Measurements from ENCODE around the gene ACSM4. TPM values are rescaled to one million over a fixed set of nuclear protein-coding genes. Genes with fewer than 3 reads are reported as not detected.

ACSM4 gene
- total and polyA plus RNA-seq, 4 donors, result not detected

- no peak overlapping the region for H3K9ac ChIP-seq (ENCODE audit: insufficient read depth in 1 of 2, low read length in 2 of 2)
- TF ChIP-seq CTCF (IDR thresholded peaks at IDR 0.05; ENCODE audit: control extremely low read depth, extremely low read depth), result no peak
- H3K9me3 ChIP-seq (ENCODE audit: control insufficient read depth in 4 of 4, insufficient read depth in 3 of 4, low read length in 3 of 4), result no peaks in the 10 kb centered on the region
- no peaks in the 10 kb centered on the region for H3K27me3 ChIP-seq (ENCODE audit: control insufficient read depth in 3 of 3, insufficient read depth in 3 of 3, low read length in 2 of 3)
- WGBS, 2 donors, result 85 to 94% methylated on average over 2 of the region's 2 CpGs
- H3K27ac ChIP-seq (ENCODE audit: low read depth in 1 of 2, low read length in 1 of 2), result no peak overlapping the region
- DNase-seq (no peak), ATAC-seq (ENCODE audit: insufficient read depth, low FRiP score) (no peak)
- H3K4me3 ChIP-seq, result no peak overlapping the region
- peaks cover 0 to 21% (median 2%) of the 10 kb centered on the region in 5 donors for H3K4me1 ChIP-seq (ENCODE audit: control insufficient read depth in 5 of 5, insufficient read depth in 5 of 5, low read length in 5 of 5)
- no peaks in the 10 kb centered on the region for H3K36me3 ChIP-seq (ENCODE audit: control insufficient read depth in 4 of 4, insufficient read depth in 4 of 4, low read length in 4 of 4)
These were observed 642 bp upstream of the ACSM4 start for GRCh38 chr12:7303230-7303629.

GRCh38 chr12:7304456-7304855, 584 bp downstream of the ACSM4 start:
- TF ChIP-seq CTCF (IDR thresholded peaks at IDR 0.05; ENCODE audit: control extremely low read depth, extremely low read depth), result no peak
- no peak for DNase-seq
- no peak overlapping the region for H3K27ac ChIP-seq (ENCODE audit: low read depth in 1 of 2, low read length in 1 of 2)

GRCh38 chr12:7310070-7310469, 6.2 kb downstream of the ACSM4 start:
- no peaks in the 10 kb centered on the region for H3K4me1 ChIP-seq (ENCODE audit: control insufficient read depth in 5 of 5, insufficient read depth in 5 of 5, low read length in 5 of 5)
- H3K9ac ChIP-seq (ENCODE audit: insufficient read depth in 1 of 2, low read length in 2 of 2), result no peak overlapping the region
- TF ChIP-seq CTCF (IDR thresholded peaks at IDR 0.05; ENCODE audit: control extremely low read depth, extremely low read depth), result no peak
- no peak overlapping the region for H3K27ac ChIP-seq (ENCODE audit: low read depth in 1 of 2, low read length in 1 of 2)
- H3K36me3 ChIP-seq (ENCODE audit: control insufficient read depth in 4 of 4, insufficient read depth in 4 of 4, low read length in 4 of 4), result no peaks in the 10 kb centered on the region
- DNase-seq, result no peak
- 93 to 97% methylated on average over 4 of the region's 4 CpGs for WGBS, 2 donors
- no peaks in the 10 kb centered on the region for H3K9me3 ChIP-seq (ENCODE audit: control insufficient read depth in 4 of 4, insufficient read depth in 3 of 4, low read length in 3 of 4)
- no peak overlapping the region for H3K4me3 ChIP-seq
- ATAC-seq (ENCODE audit: insufficient read depth, low FRiP score), result no peak
- no peaks in the 10 kb centered on the region for H3K27me3 ChIP-seq (ENCODE audit: control insufficient read depth in 3 of 3, insufficient read depth in 3 of 3, low read length in 2 of 3)

More at GRCh38 chr12:7304456-7304855, 584 bp downstream of the ACSM4 start:
- Histone ChIP-seq H3K9ac (ENCODE audit: insufficient read depth in 1 of 2, low read length in 2 of 2) (no peak overlapping the region), H3K4me3 (no peak overlapping the region), H3K27me3 (ENCODE audit: control insufficient read depth in 3 of 3, insufficient read depth in 3 of 3, low read length in 2 of 3) (no peaks in the 10 kb centered on the region), H3K9me3 (ENCODE audit: control insufficient read depth in 4 of 4, insufficient read depth in 3 of 4, low read length in 3 of 4) (no peaks in the 10 kb centered on the region), H3K4me1 (ENCODE audit: control insufficient read depth in 5 of 5, insufficient read depth in 5 of 5, low read length in 5 of 5) (peaks cover 0 to 21% (median 2%) of the 10 kb centered on the region in 5 donors), H3K36me3 (ENCODE audit: control insufficient read depth in 4 of 4, insufficient read depth in 4 of 4, low read length in 4 of 4) (no peaks in the 10 kb centered on the region)
- WGBS, 2 donors, result 54 to 61% methylated on average over 5 of the region's 5 CpGs
- ATAC-seq (ENCODE audit: insufficient read depth, low FRiP score), result no peak

GRCh38 chr12:7319930-7320329, 16.1 kb downstream of the ACSM4 start:
- Histone ChIP-seq H3K4me1 (ENCODE audit: control insufficient read depth in 5 of 5, insufficient read depth in 5 of 5, low read length in 5 of 5) (no peaks in the 10 kb centered on the region), H3K9me3 (ENCODE audit: control insufficient read depth in 4 of 4, insufficient read depth in 3 of 4, low read length in 3 of 4) (no peaks in the 10 kb centered on the region), H3K4me3 (no peak overlapping the region), H3K27ac (ENCODE audit: low read depth in 1 of 2, low read length in 1 of 2) (no peak overlapping the region), H3K9ac (ENCODE audit: insufficient read depth in 1 of 2, low read length in 2 of 2) (no peak overlapping the region), H3K36me3 (ENCODE audit: control insufficient read depth in 4 of 4, insufficient read depth in 4 of 4, low read length in 4 of 4) (no peaks in the 10 kb centered on the region), H3K27me3 (ENCODE audit: control insufficient read depth in 3 of 3, insufficient read depth in 3 of 3, low read length in 2 of 3) (no peaks in the 10 kb centered on the region)
- 82 to 84% methylated on average over 2 of the region's 2 CpGs for WGBS, 2 donors
- TF ChIP-seq CTCF (IDR thresholded peaks at IDR 0.05; ENCODE audit: control extremely low read depth, extremely low read depth), result no peak
- no peak for DNase-seq
- ATAC-seq (ENCODE audit: insufficient read depth, low FRiP score), result no peak
